Upper lobe of right lung (tissue), 1 donor: ENCODE results near the gene KRTAP5-3. TPM values are rescaled to one million over a fixed set of nuclear protein-coding genes. Genes with fewer than 3 reads are reported as not detected.
"Not testable (repeated sequence)": the region's sequence is repeated elsewhere in the genome, so short reads cannot be mapped to it uniquely, and the experiment has no call there.

Experiments
- ATAC-seq: fragments of 200-7000 bp; cut with Tn5 transposase; one replicate; pipeline ENCODE4 v1.9.1; 2020; ENCODE audit warnings: mild to moderate bottlenecking, moderate library complexity
- DNase-seq: peaks from one replicate; pipeline ENCODE4 v3.0.0-alpha.2; 2020
- H3K27ac ChIP-seq: fragments of 200-600 bp; one replicate; pipeline ENCODE4 v1.8.0; 2022
- H3K27me3 ChIP-seq: fragments of 200-600 bp; one replicate; pipeline ENCODE4 v1.8.0; 2022; ENCODE audit warnings: mild to moderate bottlenecking
- H3K36me3 ChIP-seq: fragments of 200-600 bp; one replicate; pipeline ENCODE4 v1.8.0; 2022
- H3K4me1 ChIP-seq: fragments of 200-600 bp; one replicate; pipeline ENCODE4 v1.8.0; 2022
- H3K4me3 ChIP-seq: fragments of 200-600 bp; one replicate; pipeline ENCODE4 v1.8.0; 2022; ENCODE audit warnings: mild to moderate bottlenecking
- H3K9me3 ChIP-seq: fragments of 200-600 bp; one replicate; pipeline ENCODE4 v1.8.0; 2022
- intact Hi-C: fragments of 100-400 bp; cut with DNase I; formaldehyde crosslinking; loops from one replicate; pipeline ENCODE4 v1.11.0; 2022
- total RNA-seq: library from RNA; stranded (reverse); fragmentation: NEBNext Ultra II Directional; extraction: Animal tissue kit (Norgen Biotek cat#: 25700); gene quantifications from one replicate; pipeline ENCODE4 v1.2.1, GENCODE V29; 2021
- TF ChIP-seq, protein P1 (sequence below): fragments of 200-600 bp; IDR thresholded peaks from one replicate; pipeline ENCODE4 v1.8.0; 2022; ENCODE audit warnings: antibody characterized with exemption
- donor health status: DM: no; HTN: yes; CAD: no; lungs with severe emphysema.

Gene KRTAP5-3
- total RNA-seq, 1 donor from 2014 or later, result not detected

DNA sequence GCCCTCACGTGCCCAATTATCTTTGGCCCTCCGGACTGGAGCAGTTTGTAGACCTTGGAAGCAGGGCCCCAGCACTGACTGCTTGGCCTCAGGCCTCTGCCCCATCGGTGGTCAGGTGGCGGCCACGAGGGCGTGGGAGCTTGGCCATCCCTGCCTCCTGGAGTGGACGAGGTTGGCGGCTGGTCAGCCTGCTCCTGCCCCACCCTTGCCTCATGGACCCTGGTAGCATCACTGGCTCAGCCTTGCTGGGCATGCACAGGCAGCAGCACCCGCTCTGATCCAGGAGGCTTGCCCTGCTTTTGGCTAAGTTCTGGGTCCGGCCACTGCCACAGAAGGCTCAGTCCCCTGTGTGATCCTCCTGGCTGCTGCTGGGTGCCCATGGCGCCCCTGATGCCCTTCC lies 4.1 kb downstream of the KRTAP5-3 start:
- H3K27me3 ChIP-seq, result no peaks in the 10 kb centered on the region
- H3K36me3 ChIP-seq, result no peaks in the 10 kb centered on the region
- ATAC-seq, result peak; percentile 8
- no peaks in the 10 kb centered on the region for H3K9me3 ChIP-seq
- DNase-seq, result no peak
- H3K27ac ChIP-seq, result no peak overlapping the region
- H3K4me1 ChIP-seq, result no peaks in the 10 kb centered on the region
- intact Hi-C loops, result no loop called here
- H3K4me3 ChIP-seq, result no peak overlapping the region
- TF ChIP-seq, protein P1, sequence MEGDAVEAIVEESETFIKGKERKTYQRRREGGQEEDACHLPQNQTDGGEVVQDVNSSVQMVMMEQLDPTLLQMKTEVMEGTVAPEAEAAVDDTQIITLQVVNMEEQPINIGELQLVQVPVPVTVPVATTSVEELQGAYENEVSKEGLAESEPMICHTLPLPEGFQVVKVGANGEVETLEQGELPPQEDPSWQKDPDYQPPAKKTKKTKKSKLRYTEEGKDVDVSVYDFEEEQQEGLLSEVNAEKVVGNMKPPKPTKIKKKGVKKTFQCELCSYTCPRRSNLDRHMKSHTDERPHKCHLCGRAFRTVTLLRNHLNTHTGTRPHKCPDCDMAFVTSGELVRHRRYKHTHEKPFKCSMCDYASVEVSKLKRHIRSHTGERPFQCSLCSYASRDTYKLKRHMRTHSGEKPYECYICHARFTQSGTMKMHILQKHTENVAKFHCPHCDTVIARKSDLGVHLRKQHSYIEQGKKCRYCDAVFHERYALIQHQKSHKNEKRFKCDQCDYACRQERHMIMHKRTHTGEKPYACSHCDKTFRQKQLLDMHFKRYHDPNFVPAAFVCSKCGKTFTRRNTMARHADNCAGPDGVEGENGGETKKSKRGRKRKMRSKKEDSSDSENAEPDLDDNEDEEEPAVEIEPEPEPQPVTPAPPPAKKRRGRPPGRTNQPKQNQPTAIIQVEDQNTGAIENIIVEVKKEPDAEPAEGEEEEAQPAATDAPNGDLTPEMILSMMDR, result no peak

DNA sequence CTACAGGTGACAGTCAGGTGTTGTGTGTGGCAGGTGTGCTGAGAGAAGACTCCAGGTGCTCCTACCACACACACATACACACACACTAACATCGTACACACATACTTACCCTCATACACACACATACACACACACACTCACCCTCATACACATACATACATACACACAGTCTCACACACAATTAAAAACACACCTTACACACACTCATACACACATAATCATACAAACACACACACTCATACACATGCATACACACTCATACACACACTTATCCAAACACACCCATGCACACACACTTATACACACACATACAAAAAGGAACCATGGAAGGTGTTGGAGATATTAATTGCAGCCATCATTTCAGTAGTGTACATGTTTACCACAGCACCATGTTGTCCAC lies 4.6 kb downstream of the KRTAP5-3 start:
- no peak overlapping the region for H3K27ac ChIP-seq
- no peak overlapping the region for H3K4me3 ChIP-seq
- ATAC-seq, result no peak
- DNase-seq, result no peak
- H3K4me1 ChIP-seq, result no peaks in the 10 kb centered on the region
- intact Hi-C loops, result no loop called here
- TF ChIP-seq, protein P1, result no peak
- no peaks in the 10 kb centered on the region for H3K36me3 ChIP-seq
- no peaks in the 10 kb centered on the region for H3K27me3 ChIP-seq
- no peaks in the 10 kb centered on the region for H3K9me3 ChIP-seq

DNA sequence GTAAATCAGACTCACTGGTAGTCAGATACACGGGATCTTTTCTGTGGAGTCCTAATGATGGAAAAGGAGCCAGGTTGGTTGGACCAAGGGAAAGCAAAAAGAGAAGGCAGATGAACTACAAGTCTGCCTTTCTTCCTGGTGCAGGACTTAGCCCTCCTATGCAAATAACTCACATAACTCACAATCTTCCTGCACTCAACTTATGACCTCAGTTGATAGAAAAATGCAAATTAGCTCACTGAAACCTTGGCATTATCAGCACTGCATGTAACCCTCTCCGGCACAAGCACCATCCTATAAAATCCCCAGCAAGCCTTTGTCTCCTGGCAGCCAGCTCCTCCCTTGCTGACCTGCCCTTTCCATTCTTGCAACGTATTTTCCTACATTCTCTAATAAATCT lies 6.6 kb downstream of the KRTAP5-3 start:
- H3K4me1 ChIP-seq, ATAC-seq, DNase-seq, H3K27me3 ChIP-seq, H3K4me3 ChIP-seq, H3K36me3 ChIP-seq, intact Hi-C loops, H3K27ac ChIP-seq, H3K9me3 ChIP-seq: not testable (repeated sequence)

DNA sequence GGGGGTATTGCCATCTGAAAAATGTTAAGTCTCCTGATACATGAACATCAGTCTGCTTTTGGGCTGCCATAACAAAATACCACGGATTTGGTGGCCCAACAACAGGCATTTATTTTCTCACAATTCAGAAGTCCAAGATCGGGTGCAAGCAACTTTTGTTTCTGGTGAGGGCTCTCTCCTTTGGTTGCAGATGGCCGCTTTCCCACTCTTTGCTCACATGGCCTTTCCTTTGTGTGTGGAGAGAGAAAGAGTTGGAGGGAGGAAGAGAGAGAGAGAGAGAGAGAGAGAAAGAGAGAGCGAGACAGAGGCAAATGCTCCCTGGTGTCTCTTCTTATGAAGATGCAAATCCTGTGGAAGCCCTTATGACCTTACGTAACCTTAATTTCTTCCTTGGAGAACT lies 7.6 kb downstream of the KRTAP5-3 start:
- H3K27me3 ChIP-seq, result peaks cover 5% of the 10 kb centered on the region
- no peaks in the 10 kb centered on the region for H3K9me3 ChIP-seq
- ATAC-seq, result no peak
- intact Hi-C loops, result no loop called here
- DNase-seq, result no peak
- no peak overlapping the region for H3K27ac ChIP-seq
- peaks cover 3% of the 10 kb centered on the region for H3K4me1 ChIP-seq
- no peak overlapping the region for H3K4me3 ChIP-seq
- TF ChIP-seq, protein P1, result no peak
- H3K36me3 ChIP-seq, result no peaks in the 10 kb centered on the region

DNA sequence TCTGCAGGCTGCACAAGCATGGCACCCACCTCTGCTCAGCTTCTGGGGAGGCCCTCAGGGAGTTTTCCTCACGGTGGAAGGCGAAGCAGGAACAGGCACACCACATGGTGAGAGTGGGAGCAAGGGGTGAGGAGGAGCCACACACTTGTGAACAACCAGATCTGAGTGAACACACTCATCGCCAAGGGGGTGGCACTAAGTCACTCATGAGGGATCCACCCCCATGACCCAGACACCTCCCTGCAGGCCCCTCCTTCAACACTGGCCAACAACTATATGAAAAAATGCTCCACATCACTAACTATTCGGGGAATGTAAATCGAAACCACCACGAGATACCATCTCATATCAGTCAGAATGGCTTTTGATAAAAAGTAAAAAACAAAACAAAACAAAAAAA lies 9.4 kb downstream of the KRTAP5-3 start:
- DNase-seq, result no peak

DNA sequence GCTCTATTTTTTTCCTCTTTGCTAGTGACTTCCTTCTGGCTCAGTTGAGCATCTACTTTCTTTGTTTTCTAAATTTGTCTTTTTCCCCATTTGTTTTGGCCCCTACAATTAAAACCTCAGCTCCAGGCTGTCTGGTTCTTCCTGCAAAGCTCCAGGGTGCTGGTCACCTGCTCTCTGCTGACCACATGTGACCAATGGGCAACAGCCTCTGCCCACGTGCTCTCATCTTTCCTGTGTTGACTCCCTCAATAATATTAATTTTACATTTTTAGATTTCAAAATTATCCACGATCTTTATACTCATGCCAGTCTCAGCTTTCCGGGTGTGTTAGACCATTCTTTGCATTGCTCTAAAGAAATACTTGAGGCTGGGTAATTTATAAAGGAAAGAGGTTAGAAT lies 9.9 kb downstream of the KRTAP5-3 start:
- H3K27ac ChIP-seq, H3K27me3 ChIP-seq, H3K4me3 ChIP-seq, ATAC-seq, H3K9me3 ChIP-seq, intact Hi-C loops, DNase-seq, H3K36me3 ChIP-seq, H3K4me1 ChIP-seq: not testable (repeated sequence)

More for the DNA sequence above, 9.4 kb downstream of the KRTAP5-3 start:
- H3K9me3 ChIP-seq, result no peaks in the 10 kb centered on the region
- H3K27ac ChIP-seq, result no peak overlapping the region
- no peak for ATAC-seq
- H3K36me3 ChIP-seq, result no peaks in the 10 kb centered on the region
- no peak overlapping the region for H3K4me3 ChIP-seq
- TF ChIP-seq, protein P1, result no peak
- peaks cover 5% of the 10 kb centered on the region for H3K27me3 ChIP-seq
- H3K4me1 ChIP-seq, result peaks cover 8% of the 10 kb centered on the region
- intact Hi-C loops, result no loop called here

DNA sequence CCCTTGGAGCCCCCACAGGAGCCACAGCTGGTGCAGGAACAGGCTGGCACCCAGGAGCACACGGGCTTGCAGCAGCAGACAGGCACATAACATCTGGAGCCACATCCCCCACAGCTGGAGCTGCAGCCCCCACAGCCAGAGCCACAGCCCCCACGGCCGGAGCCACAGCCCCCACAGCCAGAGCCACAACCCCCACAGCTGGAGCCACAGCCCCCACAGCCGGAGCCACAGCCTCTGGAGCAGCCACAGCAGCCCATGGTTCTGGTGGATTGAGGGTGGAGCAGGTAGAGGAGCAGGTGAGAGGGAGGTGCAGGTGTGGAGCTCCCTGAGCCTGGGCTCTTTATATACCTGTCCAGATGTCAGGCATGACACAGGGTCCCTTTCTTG lies 10.3 kb downstream of the KRTAP5-3 start, which contains the start of gene KRTAP5-2:
Gene KRTAP5-2, minus strand, starts transcription at position 301 of the 387 bp plus-strand sequence. Its CDS starts 44 bp downstream, at position 257.
- no peak within 1 kb of the TSS for H3K27ac ChIP-seq
- H3K9me3 ChIP-seq, result no peaks in the 10 kb centered on the region
- H3K4me1 ChIP-seq, result peaks cover 8% of the 10 kb centered on the region
- TF ChIP-seq, protein P1, result no peak
- intact Hi-C loops, result no loop called here
- ATAC-seq (no peak), DNase-seq (no peak)
- no peaks in the 10 kb centered on the region for H3K36me3 ChIP-seq
- H3K27me3 ChIP-seq, result peaks cover 5% of the 10 kb centered on the region
- no peak within 1 kb of the TSS for H3K4me3 ChIP-seq
